ENCODE data around the gene IL1B. TPM values are rescaled to one million over a fixed set of nuclear protein-coding genes. Genes with fewer than 3 reads are reported as not detected.
"Not testable (repeated sequence)": the region's sequence is repeated elsewhere in the genome, so short reads cannot be mapped to it uniquely, and the experiment has no call there.

IL1B gene
- total and polyA plus RNA-seq, 5 donors, result 0.14 to 2.1 (median 1.2) TPM; not detected in 1

DNA sequence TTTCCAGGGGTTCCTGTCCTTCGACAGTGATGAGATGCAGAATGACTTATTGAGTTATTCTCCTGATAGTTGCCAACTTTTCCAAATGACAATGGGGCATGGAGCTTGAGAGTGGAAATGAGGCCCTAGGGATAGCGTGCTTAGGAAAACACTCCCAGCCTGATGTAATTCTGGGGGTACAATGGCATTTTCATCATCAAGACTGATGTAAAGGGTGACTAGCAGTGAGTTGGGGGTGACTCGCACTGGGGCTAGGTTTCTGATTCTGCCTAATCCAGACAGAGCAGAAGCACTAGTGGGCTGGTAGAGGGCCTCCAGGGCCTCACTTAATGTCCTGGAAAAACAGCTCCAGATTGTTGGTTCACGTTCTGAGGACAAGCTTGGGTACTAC is 40.4 kb upstream of the IL1B start:
- DNase-seq, result no peak
- Histone ChIP-seq H3K4me3 (ENCODE audit: low read length) (no peak overlapping the region), H3K27ac (ENCODE audit: low read length) (no peak overlapping the region), H3K27me3 (ENCODE audit: control insufficient read depth, insufficient read depth) (no peaks in the 10 kb centered on the region), H3K4me1 (ENCODE audit: control insufficient read depth, insufficient read depth, low read length) (no peaks in the 10 kb centered on the region), H3K9me3 (ENCODE audit: control insufficient read depth, low read length) (no peaks in the 10 kb centered on the region)
- no peak for ATAC-seq
- intact Hi-C loops (cut with DNase I), result no loop called here
- 87% methylated on average over 4 of the region's 4 CpGs for WGBS

DNA sequence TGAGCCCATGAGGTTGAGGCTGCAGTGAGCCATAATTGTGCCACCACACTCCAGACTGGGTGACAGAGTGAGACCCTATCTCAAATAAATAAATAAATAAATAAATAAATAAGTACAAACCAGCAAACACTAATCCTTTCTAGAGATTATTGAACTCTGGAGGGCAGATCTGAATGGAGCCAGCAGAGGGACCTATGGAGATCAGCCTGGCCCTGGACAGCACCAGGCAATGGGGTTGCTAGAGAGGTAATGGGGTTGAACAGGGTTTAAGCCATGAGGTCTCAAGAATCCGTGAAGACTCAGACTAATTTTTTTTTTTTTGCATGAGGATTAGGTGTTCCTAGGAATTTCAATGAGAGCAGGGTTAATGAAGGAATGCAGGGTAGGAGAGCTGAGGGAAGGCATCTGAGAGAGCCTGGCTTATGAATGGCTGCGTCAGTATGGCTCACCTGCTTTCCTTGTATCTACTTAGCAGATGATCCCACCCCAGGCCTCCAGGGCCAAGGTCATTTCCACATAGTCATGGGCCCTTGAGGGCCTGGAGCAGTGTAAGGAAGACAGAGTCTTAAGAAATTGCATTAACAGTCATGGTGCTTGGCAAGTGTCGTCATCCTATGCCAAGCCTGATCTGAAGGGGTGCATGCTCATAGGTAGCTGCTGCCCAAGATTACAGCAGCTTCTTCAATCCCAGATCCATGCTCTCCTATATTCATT is 39.8 kb upstream of the IL1B start:
- H3K4me3 ChIP-seq (ENCODE audit: low read length), result no peak overlapping the region
- H3K4me1 ChIP-seq (ENCODE audit: control insufficient read depth, insufficient read depth, low read length), result no peaks in the 10 kb centered on the region
- WGBS, result 94% methylated on average over 3 of the region's 3 CpGs
- no peaks in the 10 kb centered on the region for H3K9me3 ChIP-seq (ENCODE audit: control insufficient read depth, low read length)
- DNase-seq (no peak), ATAC-seq (no peak)
- H3K27me3 ChIP-seq (ENCODE audit: control insufficient read depth, insufficient read depth), result no peaks in the 10 kb centered on the region
- H3K27ac ChIP-seq (ENCODE audit: low read length), result no peak overlapping the region
- intact Hi-C loops (cut with DNase I), result no loop called here

DNA sequence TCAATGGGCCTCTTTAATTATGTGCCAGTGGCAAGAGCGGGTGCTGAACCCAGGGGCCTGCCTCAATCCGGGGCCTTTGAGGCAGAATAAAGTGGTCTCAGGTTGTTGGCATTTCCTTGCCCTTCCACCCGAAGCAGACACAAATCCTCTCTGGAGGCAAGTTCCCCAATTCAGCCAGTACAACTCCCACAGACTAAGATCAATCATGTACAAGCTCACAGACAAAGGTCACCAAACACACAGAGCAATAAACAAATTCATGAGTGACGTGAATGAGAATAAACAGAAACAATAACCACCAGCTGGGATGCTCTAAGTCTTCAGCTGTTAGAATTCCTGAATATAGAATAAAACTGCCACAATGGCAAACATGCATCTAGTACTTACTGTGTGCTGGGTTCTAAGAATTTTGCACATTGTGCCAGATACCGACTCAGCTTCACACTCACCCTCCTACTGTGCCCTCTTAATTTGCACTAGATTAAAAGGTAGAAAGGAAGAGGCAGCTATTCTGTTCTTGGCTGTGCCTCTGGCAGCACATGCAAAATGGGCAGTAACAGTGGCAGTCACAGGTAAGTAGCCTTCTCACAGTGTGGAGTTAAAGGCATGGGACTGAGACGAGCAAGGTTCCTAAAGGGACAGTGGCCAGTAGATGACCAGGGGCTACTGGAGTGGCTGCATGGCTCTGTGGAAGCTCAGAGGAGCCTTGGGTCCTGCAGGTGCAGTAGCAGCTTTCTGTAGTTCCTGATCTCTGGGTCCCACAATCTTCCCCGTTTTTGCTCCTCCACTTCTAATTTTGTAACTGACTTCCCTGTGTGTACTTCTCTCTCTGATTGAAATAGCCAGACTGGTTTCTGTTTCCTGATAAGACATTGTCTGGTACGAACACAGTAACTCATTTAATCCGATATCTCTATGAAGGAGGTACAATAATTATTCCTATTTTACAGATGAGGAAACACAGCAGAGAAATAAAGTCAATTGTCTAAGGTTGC is 34.6 kb upstream of the IL1B start:
- intact Hi-C loops (cut with DNase I), result no loop called here
- 69% methylated on average over 9 of the region's 9 CpGs for WGBS

DNA sequence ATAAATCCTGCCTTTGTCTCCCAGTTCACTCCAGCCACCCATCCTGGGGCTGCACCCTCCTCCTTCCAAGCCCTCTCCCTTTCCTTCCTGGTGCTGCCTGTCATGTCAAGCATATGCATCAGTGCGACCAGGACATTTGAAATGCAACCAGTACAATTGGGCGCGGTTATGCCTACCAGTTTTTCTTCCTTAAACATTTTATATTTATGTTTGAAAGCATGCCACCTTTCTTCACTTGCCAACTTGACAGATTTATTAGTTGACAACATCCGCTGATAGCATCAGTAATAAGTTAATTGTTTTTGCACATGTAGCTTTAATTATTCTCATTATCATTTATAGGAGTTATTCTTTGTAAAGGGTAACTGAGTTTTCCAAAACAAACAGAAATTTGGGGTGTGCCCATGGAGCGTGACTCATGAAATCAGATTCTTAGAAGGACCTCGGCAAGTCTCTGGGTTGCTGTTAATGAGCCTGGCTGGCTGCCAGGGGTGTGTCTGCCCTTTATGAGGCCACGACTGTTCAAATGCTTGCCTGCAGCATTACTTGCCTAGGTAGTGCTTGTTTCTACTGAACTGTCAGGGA is 32.8 kb upstream of the IL1B start:
- peaks cover 2% of the 10 kb centered on the region for H3K4me1 ChIP-seq (ENCODE audit: control insufficient read depth, insufficient read depth, low read length)
- 36% methylated on average over 7 of the region's 7 CpGs for WGBS
- DNase-seq (peak; percentile 82 to 93 (median 87)), ATAC-seq (peak; percentile 83 to 97)
- H3K4me3 ChIP-seq (ENCODE audit: low read length), result no peak overlapping the region
- intact Hi-C loops (cut with DNase I), result no loop called here
- no peaks in the 10 kb centered on the region for H3K9me3 ChIP-seq (ENCODE audit: control insufficient read depth, low read length)
- no peak overlapping the region for H3K27ac ChIP-seq (ENCODE audit: low read length)
- H3K27me3 ChIP-seq (ENCODE audit: control insufficient read depth, insufficient read depth), result no peaks in the 10 kb centered on the region

More for the DNA sequence above, 34.6 kb upstream of the IL1B start:
- no peaks in the 10 kb centered on the region for H3K27me3 ChIP-seq (ENCODE audit: control insufficient read depth, insufficient read depth)
- DNase-seq, result no peak
- H3K9me3 ChIP-seq (ENCODE audit: control insufficient read depth, low read length), result no peaks in the 10 kb centered on the region
- no peak overlapping the region for H3K27ac ChIP-seq (ENCODE audit: low read length)
- no peak overlapping the region for H3K4me3 ChIP-seq (ENCODE audit: low read length)
- ATAC-seq, result no peak
- peaks cover 2% of the 10 kb centered on the region for H3K4me1 ChIP-seq (ENCODE audit: control insufficient read depth, insufficient read depth, low read length)

DNA sequence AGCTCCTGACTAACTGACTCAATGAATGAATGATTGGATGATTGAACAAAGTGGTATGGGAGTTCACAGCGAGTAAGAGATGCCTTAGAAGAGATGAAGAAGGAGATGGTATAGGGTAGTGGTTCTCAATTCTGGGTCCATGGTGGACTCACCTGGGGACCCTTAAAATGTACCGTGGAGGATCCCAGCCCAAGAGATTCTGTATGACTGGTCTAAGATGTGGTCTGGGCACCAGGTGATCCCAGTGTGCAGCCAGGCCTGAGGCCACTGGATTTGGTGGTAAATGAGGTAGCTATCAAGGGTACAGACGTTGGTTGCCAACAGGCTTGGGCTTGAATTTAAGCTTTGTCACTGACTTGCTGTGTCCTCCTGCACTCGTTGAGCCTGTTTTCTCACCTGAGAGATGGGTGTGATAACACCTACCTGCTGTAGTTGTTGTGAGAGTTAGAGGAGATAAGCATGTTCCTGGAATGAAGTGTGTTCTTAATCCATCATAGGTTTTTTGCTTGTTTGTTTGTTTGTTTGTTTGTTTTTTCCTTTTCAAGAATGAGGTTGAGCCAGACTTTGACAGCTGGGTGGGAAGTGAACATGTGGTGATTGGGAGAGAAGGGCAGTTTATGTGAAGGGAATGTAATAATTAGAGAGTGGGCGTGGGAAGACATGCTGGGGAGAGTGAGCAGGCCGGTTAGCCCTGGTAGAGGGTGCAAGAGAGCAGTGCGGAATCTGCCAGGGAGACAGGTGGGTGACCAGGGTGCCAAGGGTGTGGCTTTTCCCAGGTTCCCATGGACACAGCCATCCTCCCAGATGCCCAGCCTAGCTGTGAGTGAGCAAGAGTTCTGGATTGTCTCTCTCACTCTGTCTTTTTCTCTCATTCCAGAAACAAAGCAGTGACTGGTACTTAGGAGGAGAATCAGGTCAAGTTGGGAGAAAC is 31.4 kb upstream of the IL1B start:
- no peak for ATAC-seq
- no peaks in the 10 kb centered on the region for H3K27me3 ChIP-seq (ENCODE audit: control insufficient read depth, insufficient read depth)
- WGBS, result 82% methylated on average over 7 of the region's 7 CpGs
- intact Hi-C loops (cut with DNase I), result no loop called here
- H3K4me1 ChIP-seq (ENCODE audit: control insufficient read depth, insufficient read depth, low read length), result peaks cover 2% of the 10 kb centered on the region
- no peaks in the 10 kb centered on the region for H3K9me3 ChIP-seq (ENCODE audit: control insufficient read depth, low read length)
- no peak overlapping the region for H3K4me3 ChIP-seq (ENCODE audit: low read length)
- no peak overlapping the region for H3K27ac ChIP-seq (ENCODE audit: low read length)
- DNase-seq, result no peak

DNA sequence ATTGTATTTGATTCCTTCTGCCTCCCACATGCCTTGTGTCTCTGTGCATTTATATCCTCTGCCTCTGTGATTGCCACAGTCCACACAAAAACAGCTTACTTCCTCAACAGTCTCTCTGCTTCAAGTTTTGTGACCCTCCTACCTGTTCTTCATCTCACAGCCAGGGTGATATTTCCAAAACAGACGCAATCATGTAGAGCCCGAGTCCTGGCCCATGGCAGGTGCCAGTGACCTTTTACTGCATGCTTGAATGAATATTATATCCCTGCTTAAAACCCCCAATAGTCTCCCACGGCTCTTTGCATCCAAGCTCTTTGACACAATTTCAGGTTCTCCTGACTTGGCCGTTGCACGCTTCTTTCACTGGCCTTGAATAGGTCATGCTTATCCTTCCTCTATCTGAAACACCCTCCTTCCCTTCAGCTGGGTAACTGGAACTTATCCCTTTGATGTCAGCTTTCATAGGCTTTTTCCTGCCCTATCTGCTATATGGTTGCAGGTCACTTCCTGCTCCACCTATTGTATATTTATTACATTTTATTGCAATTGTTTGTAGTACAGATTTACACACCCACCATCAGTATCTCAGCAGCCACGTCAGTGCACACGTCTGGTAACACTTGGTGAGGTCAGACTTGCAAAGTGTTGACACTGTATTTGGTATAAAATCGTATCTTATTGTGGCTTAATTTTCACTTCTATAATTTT is 29.7 kb upstream of the IL1B start:
- H3K9me3 ChIP-seq (ENCODE audit: control insufficient read depth, low read length), result no peaks in the 10 kb centered on the region
- no peak overlapping the region for H3K4me3 ChIP-seq (ENCODE audit: low read length)
- no peak overlapping the region for H3K27ac ChIP-seq (ENCODE audit: low read length)
- DNase-seq (no peak), ATAC-seq (no peak)
- 87% methylated on average over 8 of the region's 8 CpGs for WGBS
- H3K4me1 ChIP-seq (ENCODE audit: control insufficient read depth, insufficient read depth, low read length), result peaks cover 2% of the 10 kb centered on the region
- no peaks in the 10 kb centered on the region for H3K27me3 ChIP-seq (ENCODE audit: control insufficient read depth, insufficient read depth)
- intact Hi-C loops (cut with DNase I), result no loop called here

DNA sequence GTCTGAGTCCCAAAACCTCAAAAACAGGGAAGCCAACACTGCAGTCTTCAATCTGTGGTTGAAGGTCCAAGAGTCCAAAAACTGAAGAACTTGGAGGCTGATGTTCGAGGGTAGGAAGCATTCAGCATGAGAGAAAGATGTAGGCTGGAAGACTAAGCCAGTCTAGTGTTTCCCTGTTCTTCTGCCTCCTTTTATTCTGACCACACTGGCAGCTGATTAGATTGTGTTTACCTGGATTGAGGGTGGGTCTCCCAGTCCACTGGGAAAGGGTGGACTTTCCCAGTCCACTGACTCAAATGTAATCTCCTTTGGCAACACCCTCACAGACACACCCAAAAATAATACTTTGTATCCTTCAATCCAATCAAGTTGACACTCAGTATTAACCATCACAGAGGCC is 27.5 kb upstream of the IL1B start:
- 91% methylated on average over 1 of the region's 1 CpG for WGBS
- Histone ChIP-seq H3K9me3 (ENCODE audit: control insufficient read depth, low read length) (no peaks in the 10 kb centered on the region), H3K27me3 (ENCODE audit: control insufficient read depth, insufficient read depth) (no peaks in the 10 kb centered on the region), H3K4me3 (ENCODE audit: low read length) (no peak overlapping the region), H3K27ac (ENCODE audit: low read length) (no peak overlapping the region), H3K4me1 (ENCODE audit: control insufficient read depth, insufficient read depth, low read length) (no peaks in the 10 kb centered on the region)
- DNase-seq (no peak), ATAC-seq (no peak)
- intact Hi-C loops (cut with DNase I), result no loop called here

DNA sequence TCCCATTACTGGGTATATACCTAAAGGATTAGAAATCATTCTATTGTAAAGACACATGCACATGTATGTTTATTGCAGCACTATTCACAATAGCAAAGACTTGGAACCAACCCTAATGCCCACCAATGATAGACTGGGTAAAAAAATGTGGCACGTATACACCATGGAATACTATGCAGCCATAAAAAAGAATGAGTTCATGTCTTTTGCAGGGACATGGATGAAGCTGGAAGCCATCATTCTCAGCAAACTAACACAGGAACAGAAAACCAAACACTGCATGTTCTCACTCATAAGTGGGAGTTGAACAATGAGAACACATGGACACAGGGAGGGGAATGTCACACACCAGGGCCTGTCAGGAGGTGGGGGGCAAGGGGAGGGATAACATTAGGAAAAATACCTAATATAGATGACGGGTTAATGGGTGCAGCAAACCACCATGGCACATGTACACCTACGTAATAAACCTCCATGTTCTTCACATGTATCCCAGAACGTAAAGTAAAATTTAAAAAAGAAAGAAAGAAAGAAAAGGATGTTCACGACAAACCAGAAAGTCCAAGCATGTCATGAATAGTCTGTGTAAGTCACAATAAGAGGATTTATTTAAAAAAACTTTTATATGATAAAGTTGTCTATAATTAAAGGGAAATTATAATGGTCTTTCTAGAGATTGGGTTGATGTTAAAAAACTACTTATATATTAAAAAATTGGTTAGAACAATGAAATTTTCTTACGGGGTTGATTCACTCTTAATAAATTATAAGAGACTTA is 23.0 kb upstream of the IL1B start:
- not testable (repeated sequence) for ATAC-seq

DNA sequence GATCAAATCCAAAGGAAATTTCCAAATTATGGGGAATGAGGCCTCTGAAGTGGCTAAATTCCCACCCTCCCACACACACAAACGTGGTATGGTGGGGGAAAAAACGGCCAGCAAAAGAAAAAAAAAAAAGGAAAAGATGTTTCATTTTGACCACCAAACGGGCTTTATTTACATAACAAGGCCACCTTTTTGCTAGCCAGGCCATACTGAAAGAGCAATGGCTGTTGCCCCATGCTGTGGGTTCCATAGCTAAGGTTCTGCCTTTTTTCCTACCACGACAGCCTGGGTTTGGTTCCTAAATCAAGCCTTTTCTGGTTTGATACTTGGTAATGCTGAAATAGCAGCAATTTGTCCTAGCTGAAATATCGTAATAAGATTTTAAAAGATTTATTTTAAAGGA is 14.0 kb upstream of the IL1B start:
- Histone ChIP-seq H3K4me1 (ENCODE audit: control insufficient read depth, insufficient read depth, low read length) (no peaks in the 10 kb centered on the region), H3K27me3 (ENCODE audit: control insufficient read depth, insufficient read depth) (no peaks in the 10 kb centered on the region), H3K27ac (ENCODE audit: low read length) (no peak overlapping the region), H3K9me3 (ENCODE audit: control insufficient read depth, low read length) (no peaks in the 10 kb centered on the region), H3K4me3 (ENCODE audit: low read length) (no peak overlapping the region)
- intact Hi-C loops (cut with DNase I), result no loop called here
- DNase-seq (no peak), ATAC-seq (no peak)
- 81% methylated on average over 5 of the region's 5 CpGs for WGBS

More for the DNA sequence above, 23.0 kb upstream of the IL1B start:
- intact Hi-C loops (cut with DNase I); DNase-seq; H3K9me3 ChIP-seq (ENCODE audit: control insufficient read depth, low read length); H3K4me1 ChIP-seq (ENCODE audit: control insufficient read depth, insufficient read depth, low read length); H3K27ac ChIP-seq (ENCODE audit: low read length); H3K4me3 ChIP-seq (ENCODE audit: low read length); H3K27me3 ChIP-seq (ENCODE audit: control insufficient read depth, insufficient read depth): not testable (repeated sequence)
- 76% methylated on average over 6 of the region's 6 CpGs for WGBS

All from right cardiac atrium (tissue), 5 donors.